Activated CD8-positive, alpha-beta memory T cell treated with anti-CD3 and anti-CD28 coated beads for 24 hours (primary cell): Measurements from ENCODE around the gene KCNJ12.

ENCODE experiments used
- DNase-seq: peaks from one replicate; pipeline ENCODE4 v3.0.0-alpha.2; 2020

The KCNJ12 gene

DNA sequence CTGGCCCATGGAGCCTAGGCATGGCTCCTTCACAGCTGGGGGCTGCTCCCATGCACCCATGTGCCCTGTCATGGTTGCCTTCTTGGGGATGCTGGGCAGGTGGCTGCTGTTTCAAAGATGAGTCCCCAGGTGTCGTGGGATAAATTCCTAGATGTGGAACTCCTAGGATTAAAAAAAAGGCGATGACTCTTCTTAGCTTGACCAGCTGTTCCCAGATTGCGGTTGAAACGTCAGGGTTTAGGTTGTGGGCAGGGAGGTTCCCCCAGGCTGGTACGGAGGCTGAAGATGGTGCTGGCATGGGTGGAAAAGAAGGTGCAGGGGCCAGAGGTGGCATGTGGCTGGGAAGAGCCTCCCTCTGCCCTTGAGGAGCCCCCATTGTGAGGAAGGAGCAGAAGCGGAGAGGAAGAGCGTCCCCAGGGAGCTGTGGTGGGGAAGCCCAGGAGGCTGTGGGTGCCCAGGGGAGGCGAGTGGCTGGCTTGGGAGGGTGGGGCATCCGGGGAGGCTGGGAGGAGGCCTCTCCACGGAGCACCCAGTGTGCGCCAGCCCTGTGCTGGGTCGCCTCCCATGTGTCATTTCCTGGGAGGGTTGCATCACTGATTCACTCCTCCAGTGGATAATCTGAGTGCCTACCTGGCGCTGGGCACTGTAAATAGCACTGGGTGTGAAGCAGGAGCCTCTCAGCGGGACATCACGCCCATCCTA is 7.5 kb upstream of the KCNJ12 start:
- DNase-seq, result no peak

DNA sequence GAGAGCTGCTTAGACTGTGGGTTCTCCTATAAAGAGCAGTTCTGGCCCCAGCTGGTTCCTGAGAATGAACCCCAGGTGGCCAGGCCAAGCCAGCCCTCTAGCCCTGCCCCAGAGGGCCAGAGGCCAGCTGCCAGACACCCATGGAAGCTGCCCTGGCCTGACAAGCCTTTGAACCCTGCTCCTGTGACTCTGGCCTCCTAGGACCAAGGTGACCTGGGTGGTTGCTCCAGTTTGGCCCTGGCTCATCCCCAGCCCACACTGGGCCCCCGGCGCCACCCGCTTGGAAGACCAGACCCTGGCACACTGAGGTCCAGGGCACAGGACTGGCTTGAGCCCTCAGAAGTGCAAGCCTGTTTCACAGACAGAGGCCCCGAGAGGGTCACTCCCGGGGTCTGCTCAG is 6.8 kb upstream of the KCNJ12 start:
- no peak for DNase-seq

DNA sequence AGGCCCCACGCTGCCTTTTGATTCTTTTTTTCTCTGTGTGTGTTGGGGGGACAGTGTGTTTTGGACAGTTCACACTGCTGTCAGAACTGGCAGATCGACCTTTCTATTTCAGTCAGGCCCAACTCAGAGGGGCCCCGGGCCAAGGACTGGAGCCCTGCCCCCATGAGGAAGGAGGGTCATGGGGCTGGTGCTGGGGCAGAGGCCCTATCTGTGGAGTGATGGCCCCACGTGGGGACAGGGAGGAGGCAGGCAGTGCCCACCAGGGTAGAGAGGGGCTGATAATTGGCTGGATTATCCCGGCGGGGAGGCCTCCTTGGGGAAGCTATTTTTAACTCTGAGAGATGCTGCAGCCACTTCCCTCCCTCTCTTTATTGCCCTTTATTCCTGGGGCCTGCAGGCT is 5.7 kb upstream of the KCNJ12 start:
- no peak for DNase-seq

DNA sequence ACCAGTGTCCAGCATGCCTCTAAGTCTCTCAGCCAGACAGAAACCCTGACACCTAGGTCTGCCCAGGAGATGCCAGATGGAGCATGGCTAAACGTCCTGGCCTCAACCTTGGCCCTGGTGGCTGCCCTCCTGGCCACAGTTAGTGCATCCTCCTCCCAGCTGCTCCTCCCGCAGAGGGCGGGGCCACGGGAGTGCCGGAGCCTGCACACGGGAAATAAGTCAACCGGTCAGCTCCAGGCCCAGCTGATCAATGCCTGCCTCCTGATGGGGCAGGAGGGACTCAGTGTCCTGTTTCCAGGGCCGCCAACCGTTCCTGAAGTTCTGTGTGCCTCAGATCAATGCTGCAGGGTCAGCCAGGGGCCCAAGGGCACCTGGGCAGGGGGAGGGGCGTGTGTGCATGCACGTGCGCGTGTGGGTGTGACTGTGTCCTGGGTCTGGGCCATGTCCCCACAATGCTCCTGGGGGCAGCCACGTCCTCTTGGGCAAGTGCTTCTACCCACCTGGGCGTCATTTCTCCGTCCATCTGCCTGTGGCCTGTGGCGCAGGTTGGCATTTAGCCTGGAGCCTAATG is 4.6 kb upstream of the KCNJ12 start:
- DNase-seq, result no peak

- no peak for DNase-seq
Observed at GRCh38 chr17:21372256-21372954, 3.8 kb upstream of the KCNJ12 start.

GRCh38 chr17:21373036-21373435 is 3.1 kb upstream of the KCNJ12 start:
- DNase-seq, result no peak

- no peak for DNase-seq
Observed at GRCh38 chr17:21373696-21374440, 2.3 kb upstream of the KCNJ12 start.

DNA sequence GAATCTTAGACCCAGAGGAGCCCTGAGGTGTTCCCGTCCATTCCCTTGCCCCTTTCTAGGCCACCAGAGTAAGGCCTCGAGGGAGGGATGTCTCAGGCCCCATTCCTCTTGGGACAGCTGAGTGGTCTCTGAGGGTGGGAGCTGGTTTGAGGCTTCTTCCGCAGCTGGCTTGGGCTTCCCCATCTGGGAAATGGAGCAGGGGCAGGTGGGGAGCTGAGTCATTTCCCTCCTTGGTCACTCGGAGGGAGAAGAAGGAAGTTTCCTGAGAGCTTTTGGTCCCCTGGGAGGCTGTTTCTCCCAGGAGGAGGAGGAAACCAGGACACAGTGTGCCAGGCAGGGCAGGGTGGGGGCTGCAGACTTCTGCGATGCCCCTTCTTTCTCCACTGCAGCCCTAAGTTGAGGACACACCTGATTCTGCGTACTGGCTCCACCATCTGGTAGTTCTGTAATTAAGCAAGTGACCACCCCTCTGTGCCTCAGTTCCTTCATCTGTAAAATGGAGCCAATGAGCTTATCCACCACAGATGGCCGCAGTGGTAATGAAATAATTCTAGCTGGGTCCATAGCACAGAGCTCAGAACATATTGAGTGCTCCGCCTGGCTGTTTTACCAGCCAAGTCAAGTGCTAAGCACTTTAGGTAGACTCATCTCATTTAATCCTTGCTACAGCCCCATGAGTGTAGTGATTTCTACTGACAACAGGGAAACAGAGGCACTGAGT is 1.6 kb upstream of the KCNJ12 start:
- DNase-seq, result no peak

DNA sequence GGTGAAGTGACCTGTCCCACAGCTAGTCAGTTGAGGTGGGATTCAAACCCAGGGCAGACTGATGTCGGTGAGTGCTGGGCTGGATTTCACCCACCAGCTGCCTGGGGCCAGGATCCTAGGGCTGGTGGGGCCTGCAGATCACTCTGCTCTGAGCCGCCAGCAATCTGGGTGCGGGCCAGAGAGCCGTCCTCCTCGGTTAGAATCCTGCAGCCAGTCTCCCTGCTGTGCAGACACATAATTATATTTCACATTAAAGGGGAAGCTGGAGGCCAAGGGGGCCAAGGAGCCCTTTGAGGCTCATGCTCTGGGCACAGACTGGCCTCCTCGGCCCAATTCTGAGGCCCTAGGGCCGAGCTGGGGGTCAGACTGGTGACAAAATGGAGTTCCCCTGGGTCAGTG is 996 bp upstream of the KCNJ12 start:
- no peak for DNase-seq

DNA sequence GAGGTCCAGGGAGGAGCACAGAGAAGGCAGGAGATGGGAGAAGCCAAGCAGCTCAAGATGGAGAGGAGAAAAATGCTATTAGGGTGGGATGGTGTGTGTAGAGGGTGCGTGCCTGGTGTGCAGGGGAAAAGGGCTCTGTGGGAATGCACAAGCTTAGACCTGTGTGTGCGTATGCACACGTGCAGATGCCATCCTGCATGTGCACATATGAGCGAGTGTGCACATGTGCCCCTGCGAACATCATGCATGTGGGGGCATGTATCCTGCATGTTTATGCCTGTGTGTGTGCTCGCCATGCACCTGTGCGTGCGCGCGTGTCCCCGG is 438 bp upstream of the KCNJ12 start:
- no peak for DNase-seq

GRCh38 chr17:21376759-21377690 is 868 bp downstream of the KCNJ12 start:
- DNase-seq, result no peak

DNA sequence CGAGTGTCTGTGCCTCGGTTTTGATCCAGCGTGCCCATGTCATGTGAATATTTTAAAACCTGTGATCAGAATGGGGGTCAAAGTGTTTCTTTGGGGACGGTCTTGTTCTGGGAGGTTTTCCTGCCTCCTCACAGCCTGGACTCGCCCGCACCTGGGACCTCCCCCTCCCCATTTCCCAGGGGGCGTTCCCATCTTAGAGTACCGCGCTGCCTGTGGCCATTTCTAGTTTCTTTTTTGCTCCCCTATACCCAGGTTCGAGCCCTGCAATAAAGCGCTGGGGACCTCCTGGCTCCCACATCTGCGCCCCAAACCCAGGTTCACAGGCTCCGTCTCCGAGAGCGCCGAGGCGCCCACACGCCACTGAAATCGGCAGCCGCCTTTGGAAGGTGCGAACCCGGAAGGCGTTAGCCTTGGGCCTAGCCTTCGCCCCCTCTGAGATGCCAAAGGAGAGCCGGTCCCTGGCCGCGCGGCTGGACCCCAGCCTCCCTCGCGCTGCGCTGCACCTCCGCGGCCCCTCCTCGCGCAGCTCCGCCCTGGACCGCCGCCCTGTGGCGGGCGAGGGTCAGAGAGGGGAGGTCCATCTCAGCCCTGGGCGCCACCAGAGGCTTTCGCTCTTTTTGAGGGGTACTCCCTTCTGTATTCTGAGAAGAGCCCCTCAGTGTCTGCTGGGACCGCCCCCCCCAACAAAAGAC is 1.7 kb downstream of the KCNJ12 start:
- no peak for DNase-seq

DNA sequence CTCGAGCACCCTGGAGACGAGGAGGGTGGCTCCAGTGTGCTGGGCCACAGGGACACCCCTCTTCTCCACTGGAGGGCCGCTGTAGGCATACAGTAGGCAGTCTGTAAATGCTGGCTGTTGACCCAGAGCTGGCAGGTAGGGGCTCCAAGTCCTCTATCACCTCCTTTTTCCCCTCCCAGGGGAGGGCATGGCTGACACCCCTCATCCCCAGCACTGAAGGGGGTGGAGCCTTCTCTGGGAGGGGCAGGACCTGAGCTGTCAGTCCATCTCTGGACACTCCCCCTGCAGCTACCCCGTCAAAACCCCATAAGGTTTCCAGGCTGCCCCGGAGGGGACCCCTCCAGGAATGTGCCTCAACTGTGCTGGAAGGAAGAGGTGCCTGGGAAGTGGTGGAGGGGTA is 2.4 kb downstream of the KCNJ12 start:
- no peak for DNase-seq

DNA sequence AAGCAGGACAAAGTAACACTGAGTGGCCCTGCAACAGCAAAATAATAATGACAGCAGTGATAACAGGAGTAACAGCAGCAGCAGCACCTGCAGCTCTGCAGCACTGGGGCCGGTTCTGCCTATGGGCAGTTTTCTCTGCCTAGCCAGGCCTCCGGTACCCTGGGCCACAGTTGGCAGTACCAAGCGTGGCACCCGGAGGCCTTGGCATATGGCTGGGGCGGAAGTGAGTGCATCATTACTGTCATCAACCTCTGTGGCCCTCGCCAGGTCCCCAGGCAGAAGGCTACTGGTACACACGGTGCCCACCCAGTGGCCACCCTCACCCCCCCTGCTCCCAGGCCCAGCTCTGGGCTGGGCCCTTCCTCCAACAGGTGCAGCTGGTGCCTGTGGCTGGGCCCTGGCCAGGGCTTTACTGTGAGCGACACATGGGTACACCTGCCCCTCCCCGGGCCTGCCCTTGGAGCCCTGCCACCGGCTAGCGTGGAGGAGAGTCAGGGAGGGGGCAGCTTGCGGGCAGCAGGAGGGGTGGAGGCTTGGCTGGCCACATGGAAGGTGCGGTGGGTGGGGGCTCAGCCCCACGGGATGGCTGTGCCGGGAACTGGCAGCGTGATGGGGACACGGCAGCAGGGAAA is 3.0 kb downstream of the KCNJ12 start:
- DNase-seq, result no peak

GRCh38 chr17:21380659-21381058 is 4.5 kb downstream of the KCNJ12 start:
- no peak for DNase-seq

GRCh38 chr17:21381076-21381706 is 5.0 kb downstream of the KCNJ12 start:
- no peak for DNase-seq

DNA sequence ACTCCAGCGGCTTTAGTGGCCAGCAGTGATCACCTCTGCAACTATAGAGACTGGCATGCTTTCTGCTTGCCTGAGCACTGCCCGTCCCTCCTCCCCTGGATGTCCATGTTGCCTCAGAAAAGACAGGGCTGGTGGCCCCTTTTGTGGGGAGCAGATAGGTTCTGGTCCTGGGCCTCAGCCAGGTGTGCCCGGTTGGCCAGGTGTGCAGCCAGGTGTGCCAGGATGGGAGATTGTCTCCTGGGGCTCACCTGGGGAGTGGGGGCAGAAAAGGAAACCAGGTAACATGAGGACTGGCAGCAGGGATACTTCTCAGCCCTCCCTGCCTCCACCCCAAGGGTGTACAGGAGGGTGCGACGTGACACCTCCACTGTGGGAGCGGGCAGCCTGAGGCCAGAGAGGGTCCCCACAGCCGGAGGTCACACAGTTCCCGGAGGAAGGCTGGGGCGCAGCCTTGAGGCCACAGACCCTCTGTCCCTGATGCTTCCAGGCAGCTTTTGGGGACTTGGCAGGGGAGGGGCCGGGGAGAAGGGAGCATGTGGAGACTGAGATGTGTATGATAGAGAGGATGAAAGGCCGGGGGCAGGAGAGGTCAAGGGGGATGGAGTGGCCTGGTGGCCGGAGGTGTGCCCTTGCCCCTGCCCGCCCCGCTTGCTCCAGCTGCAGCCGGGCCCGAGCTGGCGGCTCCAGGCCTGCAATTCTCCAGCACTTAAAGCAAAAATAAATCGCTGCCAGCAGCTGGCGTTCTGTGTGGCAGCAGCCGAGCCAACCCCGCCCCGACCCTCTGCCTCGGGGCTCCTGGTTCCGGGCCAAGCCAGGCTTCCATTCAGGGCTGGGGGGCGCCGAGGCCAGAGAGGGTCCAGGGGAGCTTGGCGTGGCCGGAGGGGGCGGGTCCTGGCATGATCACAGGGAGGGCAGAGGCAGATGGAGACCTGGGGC is 6.7 kb downstream of the KCNJ12 start:
- no peak for DNase-seq

DNA sequence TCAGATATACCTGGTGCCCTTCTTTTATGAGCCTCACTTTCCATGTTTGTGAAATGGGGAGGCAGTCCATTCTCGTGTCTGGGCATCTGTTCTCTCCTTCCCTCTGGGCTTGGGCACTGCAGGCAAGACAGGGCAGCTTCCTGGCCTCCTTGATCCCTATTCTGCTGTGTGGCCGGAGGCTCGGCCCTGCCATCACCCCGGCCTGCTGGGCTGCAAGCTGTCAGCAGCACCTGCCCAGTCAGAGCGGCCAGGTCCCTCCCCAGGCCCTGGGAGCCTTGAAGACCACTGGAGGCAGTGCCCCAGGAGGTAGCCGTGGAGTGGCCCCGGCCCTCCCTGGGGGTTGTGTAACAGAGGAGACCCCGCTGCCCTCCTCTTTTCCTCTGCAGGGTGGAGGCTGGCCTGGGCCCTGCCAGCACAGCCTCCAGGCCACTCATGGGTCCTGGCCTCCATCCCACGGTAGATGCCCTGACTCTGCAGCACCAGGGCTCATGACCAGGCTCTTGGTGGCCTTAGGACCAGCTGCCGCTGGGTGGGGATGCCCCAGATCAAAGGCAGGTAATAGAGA is 9.2 kb downstream of the KCNJ12 start:
- no peak for DNase-seq

GRCh38 chr17:21387616-21388015 is 11.5 kb downstream of the KCNJ12 start:
- DNase-seq, result no peak
